PC-3 (cell line): Measurements from ENCODE around the gene CAPS2.

ENCODE experiments used
- EZH2 ChIP-seq: fragments of 300-600 bp; sonication (generic); IDR thresholded peaks from one replicate; pipeline ENCODE4 v1.6.1; 2017; ENCODE audit warnings: antibody characterized with exemption, mild to moderate bottlenecking, low read length; ENCODE audit not compliant: unreplicated experiment
- TF ChIP-seq, protein P1 (sequence below): fragments of 300-600 bp; sonication (generic); conservative IDR thresholded peaks from 2 replicates; pipeline ENCODE4 v1.5.1; 2017; ENCODE audit warnings: antibody characterized with exemption, low read depth, mild to moderate bottlenecking, low read length

- TF ChIP-seq, protein P1, sequence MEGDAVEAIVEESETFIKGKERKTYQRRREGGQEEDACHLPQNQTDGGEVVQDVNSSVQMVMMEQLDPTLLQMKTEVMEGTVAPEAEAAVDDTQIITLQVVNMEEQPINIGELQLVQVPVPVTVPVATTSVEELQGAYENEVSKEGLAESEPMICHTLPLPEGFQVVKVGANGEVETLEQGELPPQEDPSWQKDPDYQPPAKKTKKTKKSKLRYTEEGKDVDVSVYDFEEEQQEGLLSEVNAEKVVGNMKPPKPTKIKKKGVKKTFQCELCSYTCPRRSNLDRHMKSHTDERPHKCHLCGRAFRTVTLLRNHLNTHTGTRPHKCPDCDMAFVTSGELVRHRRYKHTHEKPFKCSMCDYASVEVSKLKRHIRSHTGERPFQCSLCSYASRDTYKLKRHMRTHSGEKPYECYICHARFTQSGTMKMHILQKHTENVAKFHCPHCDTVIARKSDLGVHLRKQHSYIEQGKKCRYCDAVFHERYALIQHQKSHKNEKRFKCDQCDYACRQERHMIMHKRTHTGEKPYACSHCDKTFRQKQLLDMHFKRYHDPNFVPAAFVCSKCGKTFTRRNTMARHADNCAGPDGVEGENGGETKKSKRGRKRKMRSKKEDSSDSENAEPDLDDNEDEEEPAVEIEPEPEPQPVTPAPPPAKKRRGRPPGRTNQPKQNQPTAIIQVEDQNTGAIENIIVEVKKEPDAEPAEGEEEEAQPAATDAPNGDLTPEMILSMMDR: no peak
- no peak for TF ChIP-seq EZH2
Measured at GRCh38 chr12:75257510-75257909, 72.6 kb downstream of the CAPS2 start.
